Left forelimb (tissue), 1 donor: Measurements from ENCODE around the gene MRPS2.
"Not testable (repeated sequence)": the region's sequence is repeated elsewhere in the genome, so short reads cannot be mapped to it uniquely, and the experiment has no call there.

Experiments
- DNase-seq: peaks from one replicate; pipeline ENCODE4 v3.0.0-alpha.2; 2018; ENCODE audit warnings: low spot score

MRPS2 gene

DNA sequence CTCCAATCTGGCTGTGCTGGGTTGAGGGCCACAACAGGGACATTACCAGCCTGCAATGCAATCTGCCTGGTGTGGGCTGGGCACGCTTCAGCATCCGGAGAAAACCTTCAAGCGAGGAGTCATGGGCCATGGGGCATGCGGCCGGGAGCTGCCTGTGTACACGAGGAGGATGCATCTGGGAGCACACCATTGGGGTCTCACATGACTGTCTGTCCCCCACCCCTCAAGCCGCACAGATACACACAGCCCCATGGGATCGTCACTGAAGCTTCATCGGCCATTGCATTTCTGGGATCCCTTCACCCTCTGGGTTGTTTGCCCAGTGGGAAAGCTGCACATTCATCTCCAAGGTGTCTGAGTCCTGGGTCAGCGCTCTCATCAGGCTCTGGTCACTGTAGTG lies 30.6 kb downstream of the MRPS2 start:
- no peak for DNase-seq

DNA sequence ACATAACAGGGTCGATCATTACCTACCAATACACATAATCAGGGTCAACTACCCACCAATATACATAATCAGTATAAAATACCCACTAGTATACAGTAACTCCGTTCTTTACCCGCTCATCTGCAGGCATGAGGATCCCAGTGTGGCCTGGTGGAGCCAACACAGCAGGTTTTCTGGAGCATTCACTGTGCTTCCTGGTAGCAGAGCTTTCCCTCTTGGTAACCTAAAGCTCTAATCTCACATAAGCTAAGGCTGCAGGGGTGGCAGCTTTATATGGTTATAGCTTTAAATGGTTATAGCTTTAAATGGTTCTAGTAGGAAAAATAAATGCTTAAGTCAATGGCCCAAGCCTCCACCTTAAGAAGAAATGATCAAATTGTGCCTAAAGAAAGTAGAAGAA lies 32.6 kb downstream of the MRPS2 start:
- DNase-seq, result no peak

DNA sequence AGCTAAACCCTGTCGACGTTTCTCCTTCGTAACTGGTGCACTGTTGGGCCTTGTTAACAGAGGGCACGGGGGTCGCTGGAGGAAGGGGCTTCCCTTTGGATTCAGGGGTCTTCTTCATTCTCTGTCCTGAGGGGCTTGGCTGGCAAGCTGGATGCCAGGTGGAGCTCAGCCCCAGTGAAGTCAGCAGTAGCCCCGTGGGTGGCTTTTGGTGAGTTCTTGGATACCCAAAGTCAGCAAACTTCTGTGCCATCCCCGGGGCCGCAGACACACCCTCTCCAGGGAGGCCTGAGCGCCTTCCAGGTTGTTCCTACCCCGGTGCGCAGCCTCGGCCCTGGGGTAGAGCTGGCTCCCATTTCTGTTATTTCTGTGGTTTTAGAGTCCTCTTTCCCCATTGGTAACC lies 33.2 kb downstream of the MRPS2 start:
- no peak for DNase-seq

DNA sequence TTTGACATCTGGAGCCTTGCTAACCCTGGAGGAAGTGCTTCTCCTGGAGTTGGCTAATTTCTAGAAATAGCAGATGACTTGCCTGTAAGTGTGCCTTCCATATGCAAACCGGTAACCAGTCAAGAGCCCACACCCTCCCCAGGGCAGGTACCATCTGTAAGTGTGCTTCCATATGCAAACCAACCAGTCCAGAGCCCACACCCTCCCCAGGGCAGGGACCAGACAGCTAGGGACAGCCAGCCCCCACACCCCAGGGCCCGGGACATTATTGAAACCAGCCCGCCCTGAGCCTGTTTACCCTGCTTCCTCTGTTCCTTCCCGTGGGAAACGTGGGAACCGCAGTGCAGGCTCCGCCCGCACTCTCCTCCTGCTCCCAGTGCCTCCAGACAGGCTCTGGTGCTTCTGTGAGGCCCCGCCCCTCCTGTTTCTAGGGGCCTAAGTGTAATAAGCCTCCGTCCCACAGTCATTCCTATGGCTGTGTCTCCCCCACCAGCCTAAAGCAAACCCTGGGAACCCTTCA lies 33.8 kb downstream of the MRPS2 start:
- DNase-seq, result not testable (repeated sequence)

DNA sequence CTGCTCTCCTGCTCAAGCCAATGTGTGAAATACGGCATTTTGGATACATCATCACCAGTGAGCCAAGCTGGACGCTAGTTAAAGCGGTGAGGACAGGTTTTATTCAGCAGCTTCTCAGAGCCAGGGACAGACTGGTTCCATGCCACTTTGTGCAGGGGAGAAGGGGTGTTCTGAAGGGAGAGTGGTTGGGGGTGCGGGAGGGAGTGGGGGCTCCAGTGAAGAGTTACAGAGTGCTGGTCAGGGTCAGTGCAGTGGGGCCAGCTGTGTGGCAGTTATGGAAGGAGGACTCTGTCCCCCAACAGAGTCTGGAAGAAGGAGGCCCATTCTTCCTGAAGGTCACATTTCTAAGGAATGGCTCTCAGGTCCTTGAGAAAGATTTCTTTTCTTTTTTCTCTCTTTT lies 34.3 kb downstream of the MRPS2 start:
- DNase-seq, result not testable (repeated sequence)

DNA sequence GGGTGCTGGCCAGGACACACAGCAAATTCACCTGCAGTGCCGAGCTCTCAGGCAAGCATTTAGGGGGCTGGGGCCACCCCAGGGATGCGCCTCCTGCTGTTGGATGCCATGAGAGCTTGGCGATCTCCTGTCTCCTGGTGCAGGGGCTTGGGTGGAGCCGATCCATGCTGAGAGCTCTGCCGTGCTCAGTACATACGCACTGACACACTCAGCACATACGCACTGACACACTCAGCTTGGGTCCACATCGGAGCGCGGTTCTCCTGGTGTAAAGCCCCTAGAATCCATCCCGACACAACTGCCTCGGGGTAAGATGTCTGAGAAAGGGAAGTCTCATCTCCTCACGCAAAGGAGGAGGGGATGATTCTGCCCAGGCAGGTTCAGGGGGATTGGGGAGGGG lies 35.1 kb downstream of the MRPS2 start:
- DNase-seq, result not testable (repeated sequence)

DNA sequence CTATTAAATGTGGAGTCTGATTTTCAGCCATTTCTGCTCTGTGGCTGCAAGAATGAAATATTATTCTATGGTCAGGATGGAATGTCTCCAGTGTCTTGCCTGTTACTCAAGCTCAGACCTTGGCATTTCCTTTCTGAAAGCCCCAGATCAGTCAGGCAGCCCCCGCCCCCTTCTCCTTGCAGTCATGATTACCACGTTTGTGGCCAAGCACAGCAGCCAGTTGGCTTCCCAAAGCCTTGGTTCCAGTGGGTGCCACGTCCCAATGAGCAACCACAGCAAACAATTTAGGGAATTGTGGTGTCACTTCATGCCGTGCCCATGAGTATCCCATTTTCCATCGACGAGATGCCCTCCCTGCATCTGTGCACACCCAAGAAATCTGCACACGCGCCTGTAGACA lies 35.7 kb downstream of the MRPS2 start:
- DNase-seq, result no peak

DNA sequence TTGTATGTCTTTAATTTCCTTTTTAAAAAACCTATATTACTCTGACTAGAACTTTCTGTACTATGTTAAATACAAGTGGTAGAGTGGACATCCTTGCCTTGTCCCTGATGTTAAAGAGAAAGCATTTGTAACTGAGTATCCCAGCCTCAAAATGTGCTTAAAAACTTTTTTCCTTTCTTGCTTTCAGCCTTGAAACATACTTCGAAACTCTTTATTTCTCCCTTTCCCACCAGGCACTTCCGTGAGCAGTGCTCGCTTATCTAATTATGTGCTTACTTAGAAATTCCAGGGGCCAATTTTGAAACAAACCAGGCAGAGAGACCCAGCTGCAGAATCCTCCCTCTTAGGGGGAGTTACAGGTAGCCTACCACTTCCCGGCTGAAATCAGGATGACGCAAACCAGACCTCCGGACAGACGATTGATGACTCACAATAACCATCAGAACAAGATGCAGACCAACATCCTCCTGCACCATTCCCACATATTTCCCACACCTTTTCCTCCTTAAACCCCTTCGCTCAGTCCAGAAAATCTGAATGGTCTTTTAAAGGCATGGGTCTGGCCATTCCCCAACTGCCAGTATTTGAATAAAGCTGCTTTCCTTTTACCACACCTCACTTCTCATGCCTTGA lies 42.9 kb downstream of the MRPS2 start:
- DNase-seq, result not testable (repeated sequence)

DNA sequence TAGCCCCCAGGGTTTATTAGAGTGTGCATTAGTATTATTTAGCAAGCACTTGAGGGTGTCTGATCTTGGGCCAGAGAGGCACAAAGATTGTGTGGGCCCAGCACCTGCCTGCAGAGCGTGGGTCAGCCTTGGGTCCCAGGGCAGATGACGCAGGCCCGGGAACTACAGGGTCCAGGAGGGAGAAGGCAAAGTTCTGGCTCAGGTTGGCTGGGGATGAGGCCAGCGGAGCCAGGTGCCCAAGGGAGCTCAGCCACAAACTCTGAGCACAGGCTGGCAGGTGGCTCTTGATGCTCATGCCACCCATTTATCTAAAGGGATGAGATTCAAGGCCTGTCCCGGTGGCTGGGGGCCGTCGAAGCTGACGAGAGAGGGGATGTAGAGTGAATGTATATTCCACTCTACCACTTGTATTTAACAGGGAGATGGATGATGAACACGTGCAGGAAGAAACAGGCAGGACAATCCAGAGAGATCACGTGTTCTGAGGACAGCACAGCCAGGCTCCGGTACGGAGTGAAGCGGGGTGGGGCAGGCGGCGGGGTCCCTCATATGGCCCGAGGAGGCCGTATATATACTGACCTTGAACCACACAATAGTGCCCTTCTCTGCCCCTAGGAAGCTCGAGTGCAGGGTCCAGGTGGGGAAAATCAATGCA lies 44.6 kb downstream of the MRPS2 start:
- no peak for DNase-seq

DNA sequence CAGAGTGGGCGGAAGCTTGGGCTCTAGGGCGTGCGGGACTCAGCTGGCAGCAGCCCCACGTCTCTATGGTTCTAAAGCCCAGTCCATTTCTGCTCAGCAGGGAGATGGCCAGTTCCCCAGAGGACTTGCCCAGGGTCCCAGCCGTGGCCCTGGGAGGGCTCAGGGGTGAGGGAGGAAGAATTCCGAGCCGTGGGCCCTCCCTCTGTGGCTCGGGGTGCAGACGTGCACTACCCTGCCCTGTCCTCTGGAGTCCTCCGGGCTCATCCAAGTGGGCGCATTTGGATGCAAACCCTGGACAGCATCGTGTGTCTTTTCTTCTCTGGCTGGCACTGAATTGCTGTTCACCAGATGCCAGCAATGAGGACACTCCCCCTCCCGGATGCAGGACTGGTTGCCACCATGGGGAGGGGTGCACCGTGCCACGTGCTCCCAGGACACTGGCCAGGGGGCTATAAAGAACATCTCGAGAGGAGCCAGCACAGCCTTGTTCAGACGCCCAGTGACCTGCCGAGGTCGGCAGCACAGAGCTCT lies 45.2 kb downstream of the MRPS2 start, which contains the start of gene OBP2A:
TSS of gene OBP2A (plus strand) at position 481 of the 531 bp plus-strand sequence. CDS start 55 bp downstream, outside the sequence.
- DNase-seq, result not testable (repeated sequence)

DNA sequence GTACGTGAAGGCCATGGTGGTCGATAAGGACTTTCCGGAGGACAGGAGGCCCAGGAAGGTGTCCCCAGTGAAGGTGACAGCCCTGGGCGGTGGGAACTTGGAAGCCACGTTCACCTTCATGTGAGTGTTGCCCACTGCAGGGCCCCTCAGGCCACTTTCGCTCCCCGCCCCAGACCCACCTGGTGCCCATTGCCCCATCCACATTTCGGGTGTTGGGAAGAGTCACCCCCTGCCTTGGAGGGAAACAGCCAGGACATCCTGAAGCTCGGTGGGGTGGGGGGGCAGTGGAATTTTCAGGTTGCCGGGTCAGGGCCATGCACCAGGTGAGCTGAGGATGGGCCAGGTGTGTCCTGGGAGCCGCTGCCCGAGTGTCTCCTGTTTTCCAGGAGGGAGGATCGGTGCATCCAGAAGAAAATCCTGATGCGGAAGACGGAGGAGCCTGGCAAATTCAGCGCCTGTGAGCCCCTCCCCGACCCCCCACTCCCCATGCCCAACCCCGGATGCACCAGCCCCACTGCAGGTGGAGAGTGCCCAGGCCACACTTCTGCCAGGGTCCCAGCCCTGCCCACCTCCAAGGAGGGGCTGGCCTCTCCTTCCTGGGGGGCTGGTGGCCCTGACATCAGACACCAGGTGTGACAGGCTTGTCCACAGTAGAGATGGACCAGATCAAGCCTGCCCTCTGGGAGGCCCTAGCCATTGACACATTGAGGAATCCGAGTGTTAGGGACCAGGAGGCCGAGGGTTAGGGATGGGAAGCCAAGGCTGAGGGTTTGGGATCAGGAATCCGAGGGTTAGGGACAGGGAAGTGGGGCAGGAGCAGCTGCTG lies 46.5 kb downstream of the MRPS2 start:
- not testable (repeated sequence) for DNase-seq

DNA sequence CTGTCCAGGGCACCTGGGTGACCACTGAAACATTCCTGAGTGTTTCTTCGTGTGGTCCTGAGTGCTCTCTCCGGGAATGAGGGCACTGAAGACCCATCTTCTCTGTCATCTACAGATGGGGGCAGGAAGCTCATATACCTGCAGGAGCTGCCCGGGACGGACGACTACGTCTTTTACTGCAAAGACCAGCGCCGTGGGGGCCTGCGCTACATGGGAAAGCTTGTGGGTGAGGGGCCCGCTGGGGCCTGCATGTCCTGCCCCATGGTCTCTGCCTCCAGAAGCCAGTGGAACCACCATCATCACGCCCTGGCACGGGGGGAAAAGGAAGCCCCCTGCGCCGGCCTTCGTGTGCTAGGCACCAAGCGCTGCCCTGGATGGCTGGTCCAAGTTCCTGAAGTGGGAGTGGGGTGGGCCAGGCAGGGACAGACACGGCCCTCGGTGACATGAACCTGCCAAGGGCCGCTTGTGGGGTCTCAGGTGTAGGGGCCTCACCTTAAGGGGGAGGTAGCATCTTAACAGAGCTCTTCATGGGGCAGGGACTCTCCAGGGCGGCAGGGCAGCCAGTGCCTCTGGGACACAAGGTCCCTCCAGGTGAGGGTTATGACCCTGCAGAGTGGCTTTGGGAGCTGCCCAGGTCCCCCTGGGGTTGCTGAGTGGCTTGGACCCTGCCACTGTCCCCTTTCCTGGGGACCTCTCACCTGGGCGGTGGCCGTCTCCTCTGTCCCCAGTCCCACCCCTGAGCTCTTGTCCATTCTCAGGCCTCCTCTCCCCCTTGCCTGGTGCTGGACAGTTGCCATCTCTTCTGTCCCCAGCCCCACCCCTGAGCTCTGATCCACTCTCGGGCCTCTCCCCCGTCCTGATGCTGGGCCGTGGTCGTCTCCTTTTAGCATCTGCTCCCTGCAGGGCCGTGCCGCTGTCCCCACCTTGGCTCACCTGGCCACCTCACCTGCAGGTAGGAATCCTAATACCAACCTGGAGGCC lies 47.6 kb downstream of the MRPS2 start:
- DNase-seq, result no peak

DNA sequence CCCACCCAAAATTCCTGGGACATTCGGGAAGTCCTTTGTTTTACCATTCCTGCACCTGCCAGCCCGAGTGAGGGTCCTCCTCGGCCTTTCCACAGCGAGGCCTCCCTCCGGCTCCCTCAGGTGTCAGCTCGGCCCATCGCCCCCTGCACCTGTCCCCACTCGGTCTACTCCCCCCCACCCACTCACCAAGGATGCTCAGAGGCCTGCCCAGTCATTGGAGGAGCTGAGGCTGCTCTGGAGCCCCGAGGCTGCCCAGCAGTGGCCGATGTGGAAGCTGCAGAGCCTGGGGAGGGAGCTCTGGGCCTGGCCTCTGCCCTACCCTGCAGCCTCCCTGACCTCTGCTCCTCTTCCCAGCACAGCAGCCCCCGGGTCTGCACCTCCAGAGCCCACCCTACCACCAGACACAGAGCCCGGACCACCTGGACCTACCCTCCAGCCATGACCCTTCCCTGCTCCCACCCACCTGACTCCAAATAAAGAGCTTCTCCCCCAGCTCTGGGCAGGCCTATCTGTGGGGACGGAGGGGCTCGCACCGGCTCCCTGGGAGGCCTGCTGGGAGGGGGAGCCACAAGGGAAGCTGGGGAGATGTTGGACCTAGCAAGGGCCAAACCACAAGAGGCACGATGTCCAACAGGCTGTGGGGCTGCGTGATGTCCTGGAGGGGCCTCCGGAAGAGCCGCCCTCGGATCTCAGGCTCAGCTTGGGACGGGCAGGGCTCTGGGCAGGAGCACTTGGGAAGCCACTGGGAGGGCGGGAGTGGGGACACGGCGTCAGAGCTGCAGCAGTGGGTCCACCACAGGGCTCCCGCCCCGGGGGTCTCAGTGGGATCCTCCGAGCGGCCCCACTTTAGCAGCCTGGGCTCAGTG lies 49.2 kb downstream of the MRPS2 start:
- not testable (repeated sequence) for DNase-seq

DNA sequence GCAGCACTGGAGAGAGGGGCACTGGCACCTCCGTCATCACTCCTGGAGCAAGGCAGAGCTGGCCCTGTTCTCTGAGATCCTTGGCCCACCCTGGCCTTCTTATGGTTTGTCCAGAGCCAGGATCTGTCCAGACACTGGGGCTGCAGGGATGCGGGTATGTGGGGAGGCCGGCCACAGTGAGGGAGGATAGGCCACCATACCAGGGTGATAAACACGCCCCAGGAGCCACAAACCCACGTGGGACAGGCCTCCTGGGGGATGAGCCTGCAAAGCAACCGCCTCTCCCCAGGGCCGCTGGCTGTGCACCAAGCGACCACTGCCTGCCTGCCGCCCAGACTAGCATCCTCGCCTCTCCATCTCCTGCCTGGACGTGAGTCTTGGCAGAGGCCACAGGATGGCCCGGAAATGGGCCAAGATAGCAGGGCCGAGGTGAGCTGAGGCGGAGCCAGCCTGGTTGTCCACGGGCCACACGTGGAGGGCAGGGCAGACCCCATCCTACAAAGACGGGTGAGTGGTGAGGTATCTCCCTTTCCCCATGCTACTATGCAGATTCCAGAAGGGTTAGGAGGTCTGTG lies 49.9 kb downstream of the MRPS2 start:
- no peak for DNase-seq

DNA sequence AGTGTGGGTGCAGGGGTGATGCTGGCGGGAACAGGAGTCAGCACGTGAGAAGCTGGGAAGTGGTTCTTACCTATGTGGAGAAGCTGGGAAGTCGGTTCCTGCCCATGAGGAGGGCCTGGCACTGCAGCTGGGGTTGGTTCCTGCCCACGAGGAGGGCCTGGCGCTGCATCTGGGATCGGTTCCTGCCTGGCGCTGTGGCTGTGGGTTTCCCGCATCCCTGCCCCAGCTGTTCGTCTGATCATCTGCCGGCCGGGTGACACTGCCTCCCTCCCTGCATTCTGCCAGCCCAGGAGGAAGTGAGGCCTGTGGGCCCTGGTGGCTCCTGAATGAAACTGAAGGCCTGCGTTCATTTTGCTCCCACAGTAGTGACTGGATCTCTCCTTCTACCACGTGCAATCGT lies 50.5 kb downstream of the MRPS2 start:
- no peak for DNase-seq

DNA sequence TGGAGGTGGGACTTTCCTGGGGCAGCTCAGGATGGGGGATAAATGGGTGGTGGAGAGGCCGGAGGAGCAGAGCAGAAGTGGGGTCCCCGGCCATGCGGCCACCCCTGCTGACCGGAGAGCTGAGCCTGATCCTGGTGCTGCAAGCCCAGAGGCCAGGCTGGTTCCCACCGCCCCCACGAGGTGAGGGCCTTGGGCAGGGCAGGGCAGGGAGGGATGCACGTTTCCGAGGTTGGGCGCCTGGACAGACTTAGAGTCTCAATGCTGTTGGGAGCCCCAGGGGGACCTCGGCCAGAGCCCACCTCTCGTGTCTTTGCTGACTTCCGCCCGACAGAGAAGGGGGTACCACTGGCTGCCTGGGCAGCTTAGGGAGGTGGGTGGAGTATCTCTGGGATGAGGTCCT lies 51.0 kb downstream of the MRPS2 start:
- no peak for DNase-seq

DNA sequence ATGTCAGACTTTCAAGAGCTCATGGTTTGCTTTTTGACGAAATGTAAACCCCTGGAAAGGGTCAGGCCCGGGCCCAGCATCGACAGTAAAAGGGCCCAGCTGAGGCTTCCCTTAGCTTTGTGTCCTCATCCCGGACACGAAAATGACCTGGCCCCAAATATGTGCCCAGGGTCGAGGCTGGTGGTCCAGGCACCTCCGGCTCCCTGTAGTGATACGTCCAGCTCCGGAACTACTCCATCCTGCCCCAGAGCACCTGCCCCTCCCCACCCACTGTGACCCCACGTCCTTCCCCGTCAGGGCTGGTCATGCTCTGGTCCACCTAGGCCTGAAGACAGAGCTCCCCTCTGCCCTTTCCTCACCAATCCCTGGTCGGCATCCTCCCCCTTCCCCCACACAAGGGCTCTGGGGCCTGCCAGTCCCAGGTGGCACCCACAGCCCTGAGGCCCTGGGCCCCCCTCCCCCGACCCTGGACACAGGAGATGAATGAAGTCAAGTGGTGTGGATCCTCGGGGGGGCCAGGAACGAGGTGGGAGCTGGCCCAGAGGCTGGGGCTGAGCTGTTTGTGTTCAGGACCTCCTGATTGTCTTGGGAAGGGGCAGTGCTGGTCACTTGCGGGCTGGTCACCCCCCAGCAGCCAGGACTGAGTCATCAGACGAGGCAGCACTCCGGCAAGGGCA lies 51.7 kb downstream of the MRPS2 start:
- DNase-seq, result no peak

DNA sequence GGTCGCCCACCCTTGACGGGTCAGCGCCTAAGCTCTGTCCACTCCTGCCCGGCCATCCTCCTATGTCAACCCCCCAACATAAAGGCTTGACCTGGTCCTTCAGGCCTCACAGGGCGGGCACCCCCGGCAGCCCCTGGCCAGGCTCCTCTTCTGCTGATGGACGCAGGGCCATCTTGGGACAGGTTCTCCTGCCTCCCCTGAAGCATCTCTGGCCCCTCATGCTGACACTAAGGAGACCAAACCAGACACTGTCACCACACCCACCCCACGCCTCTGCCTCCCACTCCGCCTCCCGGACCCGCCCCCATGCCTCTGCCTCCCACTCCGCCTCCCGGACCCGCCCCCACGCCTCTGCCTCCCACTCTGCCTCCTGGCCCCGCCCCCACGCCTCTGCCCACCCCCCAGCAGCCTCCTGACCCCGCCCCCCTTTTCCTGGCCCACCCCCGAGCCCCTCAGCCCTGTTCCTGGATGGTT lies 52.3 kb downstream of the MRPS2 start:
- DNase-seq, result no peak
